H9 (cell line): Measurements from ENCODE around the gene SELE. TPM values are rescaled to one million over a fixed set of nuclear protein-coding genes. Genes with fewer than 3 reads are reported as not detected.

ENCODE experiments used
- DNase-seq: peaks from one replicate; pipeline ENCODE4 v3.0.0-alpha.2; 2017
- H2AFZ ChIP-seq: one replicate; pipeline ENCODE4 v1.6.1; 2013; ENCODE audit warnings: mild to moderate bottlenecking, low read length, control low read depth, moderate library complexity
- H2AK5ac ChIP-seq: 2 replicates; pipeline ENCODE4 v1.6.1; 2013; ENCODE audit warnings: low read length, control low read depth, mixed read lengths; ENCODE audit not compliant: insufficient read length
- H2BK120ac ChIP-seq: one replicate; pipeline ENCODE4 v1.6.1; 2013; ENCODE audit warnings: low read depth, mild to moderate bottlenecking, low read length, control low read depth, inconsistent platforms; ENCODE audit not compliant: poor library complexity, severe bottlenecking
- H2BK12ac ChIP-seq: 2 replicates; pipeline ENCODE4 v1.6.1; 2013; ENCODE audit warnings: low read length, control low read depth, mixed read lengths, low read depth; ENCODE audit not compliant: insufficient read length
- H2BK15ac ChIP-seq: 2 replicates; pipeline ENCODE4 v1.6.1; 2013; ENCODE audit warnings: low read depth, low read length, control low read depth
- H2BK20ac ChIP-seq: one replicate; pipeline ENCODE4 v1.6.1; 2013; ENCODE audit warnings: low read depth, mild to moderate bottlenecking, low read length, control low read depth, inconsistent platforms; ENCODE audit not compliant: poor library complexity, severe bottlenecking
- H2BK5ac ChIP-seq: 2 replicates; pipeline ENCODE4 v1.6.1; 2013; ENCODE audit warnings: low read length, control low read depth, mixed read lengths; ENCODE audit not compliant: insufficient read length
- H3K14ac ChIP-seq: 2 replicates; pipeline ENCODE4 v1.6.1; 2013; ENCODE audit warnings: low read length, control low read depth; ENCODE audit not compliant: insufficient read depth
- H3K18ac ChIP-seq: 2 replicates; pipeline ENCODE4 v1.6.1; 2013; ENCODE audit warnings: low read depth, mild to moderate bottlenecking, mixed read lengths, low read length, control low read depth; ENCODE audit not compliant: insufficient read length
- H3K23ac ChIP-seq: 2 replicates; pipeline ENCODE4 v1.6.1; 2013; ENCODE audit warnings: low read length, control low read depth, mixed read lengths, low read depth; ENCODE audit not compliant: insufficient read length
- H3K23me2 ChIP-seq: 2 replicates; pipeline ENCODE4 v1.6.1; 2013; ENCODE audit warnings: low read depth, mild to moderate bottlenecking, mixed read lengths, low read length, control low read depth; ENCODE audit not compliant: insufficient read length, poor library complexity, severe bottlenecking
- H3K27ac ChIP-seq: 2 replicates; pipeline ENCODE4 v1.5.1; 2013; ENCODE audit warnings: low read length, control low read depth, mixed read lengths, low read depth; ENCODE audit not compliant: insufficient read length
- H3K27me3 ChIP-seq: 2 replicates; pipeline ENCODE4 v1.6.1; 2013; ENCODE audit warnings: low read length, control low read depth, inconsistent platforms; ENCODE audit not compliant: insufficient read depth
- H3K4ac ChIP-seq: 2 replicates; pipeline ENCODE4 v1.6.1; 2013; ENCODE audit warnings: low read depth, mild to moderate bottlenecking, control low read depth, inconsistent platforms, low read length, moderate library complexity
- H3K4me1 ChIP-seq: 2 replicates; pipeline ENCODE4 v1.6.1; 2013; ENCODE audit warnings: low read length, control low read depth, inconsistent platforms; ENCODE audit not compliant: insufficient read depth
- H3K4me2 ChIP-seq: 2 replicates; pipeline ENCODE4 v1.6.1; 2013; ENCODE audit warnings: low read length, control low read depth, mixed read lengths; ENCODE audit not compliant: insufficient read length, insufficient read depth
- H3K56ac ChIP-seq: 2 replicates; pipeline ENCODE4 v1.6.1; 2013; ENCODE audit warnings: low read depth, mild to moderate bottlenecking, mixed read lengths, low read length, control low read depth; ENCODE audit not compliant: insufficient read length
- H3K79me1 ChIP-seq: 2 replicates; pipeline ENCODE4 v1.6.1; 2013; ENCODE audit warnings: low read depth, mild to moderate bottlenecking, moderate library complexity, low read length, control low read depth, inconsistent platforms; ENCODE audit not compliant: insufficient read depth, poor library complexity, severe bottlenecking
- H3K79me2 ChIP-seq: 2 replicates; pipeline ENCODE4 v1.6.1; 2013; ENCODE audit warnings: low read length, control low read depth, inconsistent platforms; ENCODE audit not compliant: insufficient read depth
- H3K9ac ChIP-seq: 2 replicates; pipeline ENCODE4 v1.6.1; 2013; ENCODE audit warnings: low read length, control low read depth, mixed read lengths; ENCODE audit not compliant: insufficient read length; ENCODE audit errors: extremely low read depth
- H3K9me3 ChIP-seq: one replicate; pipeline ENCODE4 v1.6.1; 2013; ENCODE audit warnings: low read depth, low read length, inconsistent platforms; ENCODE audit not compliant: control insufficient read depth
- H3T11ph ChIP-seq: one replicate; pipeline ENCODE4 v1.6.1; 2013; ENCODE audit warnings: mild to moderate bottlenecking, low read length, control low read depth, inconsistent platforms
- H4K20me1 ChIP-seq: one replicate; pipeline ENCODE4 v1.6.1; 2013; ENCODE audit not compliant: control insufficient read depth, insufficient read length, insufficient read depth
- H4K5ac ChIP-seq: 2 replicates; pipeline ENCODE4 v1.6.1; 2013; ENCODE audit warnings: low read depth, mild to moderate bottlenecking, mixed read lengths, low read length, control low read depth; ENCODE audit not compliant: insufficient read length
- H4K8ac ChIP-seq: replicated peaks from 2 replicates; pipeline ENCODE4 v1.6.1; 2013; ENCODE audit warnings: low read length, control low read depth, mixed read lengths, low read depth; ENCODE audit not compliant: insufficient read length
- H4K91ac ChIP-seq: 2 replicates; pipeline ENCODE4 v1.6.1; 2013; ENCODE audit warnings: low read depth, mild to moderate bottlenecking, moderate library complexity, mixed read lengths, low read length, control low read depth; ENCODE audit not compliant: insufficient read length
- H3K27ac Mint-ChIP-seq, 3 experiments: 2 replicates in 2 of 3; 3 replicates in 1 of 3; pipeline ENCODE4 v1.8.0; 2020 to 2021; ENCODE audit warnings: mixed read lengths in 3 of 3, mild to moderate bottlenecking in 1 of 3, moderate library complexity in 1 of 3
- H3K27me3 Mint-ChIP-seq: 2 replicates; pipeline ENCODE4 v1.8.0; 2021; ENCODE audit warnings: low read depth, mild to moderate bottlenecking, moderate library complexity, mixed read lengths
- H3K36me3 Mint-ChIP-seq, 3 experiments: 2 replicates in 2 of 3; 3 replicates in 1 of 3; pipeline ENCODE4 v1.8.0; 2020 to 2021; ENCODE audit warnings: low read depth in 3 of 3, mixed read lengths in 3 of 3; ENCODE audit not compliant: insufficient read depth in 1 of 3
- H3K4me1 Mint-ChIP-seq, 2 experiments: 2 replicates each; pipeline ENCODE4 v1.8.0; 2020; ENCODE audit warnings: mixed read lengths in 2 of 2
- H3K4me3 Mint-ChIP-seq, 2 experiments: 2 replicates in 1 of 2; 3 replicates in 1 of 2; pipeline ENCODE4 v1.8.0; 2020 to 2021; ENCODE audit warnings: mild to moderate bottlenecking in 2 of 2, mixed read lengths in 2 of 2, moderate library complexity in 1 of 2
- H3K9me3 Mint-ChIP-seq, 2 experiments: 2 replicates in 1 of 2; 3 replicates in 1 of 2; pipeline ENCODE4 v1.8.0; 2020; ENCODE audit warnings: mild to moderate bottlenecking in 2 of 2, mixed read lengths in 2 of 2, moderate library complexity in 1 of 2
- CTCF ChIP-seq: fragments of 200-600 bp; sonication (generic); conservative IDR thresholded peaks from 3 replicates; pipeline ENCODE4 v1.8.0; 2021; ENCODE audit warnings: antibody characterized with exemption, mild to moderate bottlenecking
- WGBS: extraction: QIAGEN DNeasy Blood & Tissue Kit; methylation state at CpG from one replicate; pipeline ENCODE4 v1.1.7; 2013; ENCODE audit warnings: missing lambda C conversion rate, low lambda C conversion rate, mixed read lengths; ENCODE audit not compliant: insufficient read length; ENCODE audit errors: extremely low coverage; 5-methylcytosine and 5-hydroxymethylcytosine counted together
- total RNA-seq: library from RNA; stranded (reverse); gene quantifications from 2 replicates; pipeline ENCODE4 v1.2.1, GENCODE V29; 2021

The SELE gene
- total RNA-seq, 1 experiment from 2014 or later, result not detected

- Histone ChIP-seq H4K20me1 (no peaks in the 10 kb centered on the region), H3K23me2 (no peaks in the 10 kb centered on the region), H3K14ac (no peak overlapping the region), H3K79me2 (no peaks in the 10 kb centered on the region), H2AFZ (no peak overlapping the region), H3K9me3 (no peaks in the 10 kb centered on the region), H4K5ac (no peak overlapping the region), H2BK12ac (no peak overlapping the region), H2AK5ac (no peak overlapping the region), H4K91ac (no peak overlapping the region), H3K18ac (no peak overlapping the region), H3K27ac (no peak overlapping the region), H3K4ac (no peak overlapping the region), H2BK120ac (no peak overlapping the region), H2BK15ac (no peak overlapping the region), H2BK20ac (no peak overlapping the region), H3K79me1 (no peaks in the 10 kb centered on the region), H2BK5ac (no peak overlapping the region), H3K4me1 (no peaks in the 10 kb centered on the region), H4K8ac (no peak overlapping the region), H3K9ac (no peak overlapping the region), H3K4me2 (no peak overlapping the region), H3K27me3 (peaks cover 41% of the 10 kb centered on the region; the same call in 1 of the 2 replicates), H3K56ac (no peak overlapping the region), H3T11ph (no peak overlapping the region), H3K23ac (no peak overlapping the region)
- H3K27me3 Mint-ChIP-seq, result peaks cover 41% of the 10 kb centered on the region
- DNase-seq, result no peak
- H3K27ac Mint-ChIP-seq, result no peak overlapping the region
- WGBS, result no CpG with 5 or more reads among the region's 4 CpGs
- no peaks in the 10 kb centered on the region for H3K9me3 Mint-ChIP-seq
- peaks cover 24% of the 10 kb centered on the region in 2 experiments for H3K4me1 Mint-ChIP-seq
- H3K4me3 Mint-ChIP-seq, result no peak overlapping the region
- H3K36me3 Mint-ChIP-seq, result no peaks in the 10 kb centered on the region
- TF ChIP-seq CTCF, result no peak
These were observed 41.0 kb downstream of the SELE start for GRCh38 chr1:169692756-169693460.
